Muscle of back (tissue), 11 donors: ENCODE data around the gene VSIG4. TPM values are rescaled to one million over a fixed set of nuclear protein-coding genes. Genes with fewer than 3 reads are reported as not detected.

ENCODE experiments used
- DNase-seq, 3 donors: peaks; one replicate each; pipeline versions ENCODE4 v3.0.0 to v3.0.0-alpha.2; 2013
- polyA plus RNA-seq, 10 donors: library from polyadenylated mRNA; unstranded; fragments of 120-200 nt; gene quantifications; one replicate each; pipeline ENCODE4 v1.2.1, GENCODE V29; 2013; ENCODE audit not compliant: insufficient read length in 10 of 10

The VSIG4 gene
- polyA plus RNA-seq, 10 donors: 11.3 to 22.3 (median 14.9) TPM

DNA sequence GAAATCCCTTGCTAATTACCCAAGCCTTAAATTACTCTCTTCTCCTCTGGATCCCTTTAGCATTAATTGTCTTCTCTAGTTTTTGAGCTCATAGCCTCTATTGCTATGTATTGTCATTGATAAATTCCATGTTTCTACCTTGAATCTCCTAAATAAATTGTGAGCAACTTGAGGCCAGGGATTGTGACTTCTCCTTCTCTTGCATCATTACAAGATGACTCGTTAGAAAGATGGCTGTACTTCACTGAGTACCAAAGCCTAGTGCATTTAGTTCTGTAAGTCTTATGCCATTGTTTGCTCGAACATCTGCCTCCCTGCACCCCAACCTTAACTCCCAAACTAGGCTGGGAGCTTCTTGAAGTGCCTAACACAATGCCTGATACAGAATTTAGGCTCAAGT, 15.3 kb downstream of the VSIG4 start:
- no peak for DNase-seq

DNA sequence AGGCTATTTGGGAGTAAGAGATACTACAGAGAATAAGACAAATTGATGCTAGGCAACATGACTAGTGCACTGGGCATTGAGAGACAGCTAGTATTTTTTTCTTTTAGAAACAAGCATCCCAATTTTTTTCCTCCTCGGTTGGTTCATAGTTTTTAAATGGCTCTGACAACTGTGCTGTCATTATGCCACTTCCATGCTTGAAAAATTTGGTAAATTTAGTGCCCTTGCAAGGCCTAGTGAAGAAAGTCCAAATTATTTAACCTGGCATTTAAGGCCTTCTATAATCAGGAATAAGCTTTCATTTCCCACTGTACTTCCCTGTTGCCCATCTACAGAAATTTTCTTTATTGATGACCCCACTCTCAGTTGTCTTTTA, 15.8 kb downstream of the VSIG4 start:
- no peak for DNase-seq

DNA sequence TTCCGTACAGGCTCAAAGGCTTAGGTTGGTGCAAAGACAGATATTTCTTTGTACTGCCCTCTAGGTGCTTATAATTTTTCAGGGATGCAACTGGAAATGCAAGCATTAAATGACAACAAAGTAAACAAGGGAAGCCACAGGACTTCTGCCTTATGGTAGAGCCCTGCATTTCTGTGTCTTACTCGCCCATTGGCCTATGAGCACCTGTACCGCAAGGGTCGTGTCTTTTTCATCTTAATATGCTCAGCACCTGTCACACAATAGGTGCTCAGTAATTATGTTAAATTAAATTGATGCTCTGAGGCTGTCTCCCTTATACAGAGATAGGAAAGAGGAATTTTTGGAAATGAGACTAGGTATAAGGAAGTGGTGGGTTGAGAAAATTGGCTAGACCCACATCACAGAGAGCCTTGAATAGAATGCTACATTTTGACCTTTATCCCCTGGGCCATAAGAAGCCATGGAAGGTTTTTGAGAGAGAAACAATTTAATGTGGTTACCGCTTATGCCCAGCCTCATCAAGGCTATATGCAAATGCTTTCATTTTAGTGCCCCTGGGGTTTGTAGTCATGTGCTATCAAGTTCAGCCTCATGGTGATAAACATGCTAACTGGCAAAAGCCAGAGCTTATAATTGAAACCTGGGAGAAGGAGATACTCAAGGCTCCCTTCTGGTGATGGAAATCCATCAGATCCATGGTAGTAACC, 16.3 kb downstream of the VSIG4 start:
- no peak for DNase-seq

DNA sequence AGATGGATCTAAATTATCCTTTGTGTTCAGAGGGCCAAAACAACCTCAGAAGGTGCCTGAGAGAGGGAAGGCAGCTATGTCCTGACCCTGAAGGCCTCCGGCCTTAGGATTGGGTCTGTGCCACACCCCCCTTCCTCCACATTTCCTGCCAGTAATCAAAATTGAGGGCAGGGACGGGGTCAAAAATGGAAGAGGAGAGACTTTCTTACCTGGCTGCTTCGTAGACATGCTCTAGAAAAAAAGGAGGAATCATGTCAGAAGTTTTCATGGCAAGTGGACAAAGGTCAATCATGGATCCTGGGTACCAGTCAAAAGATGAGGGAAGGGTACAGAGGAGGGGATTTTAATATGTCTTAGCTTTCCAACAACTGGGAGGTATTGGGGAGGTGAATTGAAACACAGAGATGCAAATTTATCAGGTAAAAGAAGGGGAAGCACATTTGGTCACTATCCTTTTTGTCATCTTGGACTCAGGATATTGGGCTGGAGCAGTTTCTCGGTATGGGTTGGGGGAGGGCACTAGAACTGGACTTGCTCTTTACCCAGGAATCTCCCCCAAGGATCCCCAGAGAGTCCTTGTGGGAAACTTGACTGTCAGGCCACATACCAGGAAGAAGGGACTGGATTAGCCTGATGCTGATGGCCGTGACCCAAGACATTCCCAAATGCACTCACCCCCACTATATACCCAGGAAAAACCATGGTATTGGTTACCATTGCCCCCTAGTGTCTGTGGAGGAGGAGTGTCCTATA, 17.1 kb downstream of the VSIG4 start:
- no peak for DNase-seq

DNA sequence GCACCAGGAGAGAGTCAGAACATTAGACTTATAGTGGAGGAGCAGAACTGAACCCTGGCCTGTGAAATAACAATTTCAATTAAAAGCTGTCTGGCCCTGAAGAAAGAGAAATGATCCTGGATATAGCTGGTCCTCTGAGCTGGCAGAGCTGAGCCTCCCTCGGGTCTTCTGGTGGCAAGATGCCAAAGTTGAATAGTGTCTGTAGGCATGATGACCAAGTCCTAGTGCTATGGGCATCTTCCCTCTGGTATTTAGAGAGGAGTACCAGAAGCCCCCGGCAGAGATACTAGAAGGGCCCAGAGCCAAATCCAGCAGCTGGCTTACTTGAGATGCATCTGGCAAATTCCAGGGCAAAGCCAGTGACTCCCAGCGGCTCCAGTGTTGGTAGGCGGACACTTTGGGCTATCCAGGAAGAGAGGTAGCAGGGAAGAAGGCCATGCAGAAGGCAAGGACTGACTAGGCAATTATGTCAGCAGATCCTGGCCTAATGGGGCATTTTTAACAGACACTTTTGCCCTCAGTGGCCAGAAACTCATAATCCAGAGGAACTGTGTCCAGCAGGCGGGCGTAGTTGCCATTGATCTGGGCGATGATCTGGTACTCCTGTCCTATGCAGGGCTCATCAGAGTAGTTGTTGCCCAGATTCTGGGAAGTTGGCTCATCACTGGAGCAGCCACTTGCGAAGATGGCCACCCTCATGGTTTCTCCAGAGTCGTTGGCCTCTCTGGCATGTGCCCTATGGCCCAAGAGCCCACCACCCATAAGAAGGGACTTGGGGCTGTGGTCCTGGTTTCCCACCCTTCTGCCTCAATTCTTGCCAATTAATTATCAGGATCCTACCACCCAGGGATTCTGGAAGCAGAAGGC, 17.9 kb downstream of the VSIG4 start:
- no peak for DNase-seq

DNA sequence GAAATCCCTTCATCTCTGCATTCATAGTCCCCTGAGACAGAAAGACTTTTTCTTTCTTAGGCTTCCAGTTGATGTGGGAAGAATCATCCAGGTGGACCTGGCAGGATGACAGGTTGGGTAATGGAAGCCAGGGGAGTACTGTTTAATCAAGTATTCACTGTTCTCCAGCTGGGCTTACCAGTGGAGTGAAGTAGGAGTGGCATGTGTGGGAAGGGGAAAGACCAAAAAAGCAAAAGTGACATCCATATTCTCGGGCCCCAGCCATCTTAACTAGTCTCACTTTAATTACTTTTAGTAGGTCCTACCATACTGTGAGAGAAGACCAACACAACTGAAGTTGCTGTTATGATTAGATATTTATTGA, 18.5 kb downstream of the VSIG4 start:
- DNase-seq: no peak

DNA sequence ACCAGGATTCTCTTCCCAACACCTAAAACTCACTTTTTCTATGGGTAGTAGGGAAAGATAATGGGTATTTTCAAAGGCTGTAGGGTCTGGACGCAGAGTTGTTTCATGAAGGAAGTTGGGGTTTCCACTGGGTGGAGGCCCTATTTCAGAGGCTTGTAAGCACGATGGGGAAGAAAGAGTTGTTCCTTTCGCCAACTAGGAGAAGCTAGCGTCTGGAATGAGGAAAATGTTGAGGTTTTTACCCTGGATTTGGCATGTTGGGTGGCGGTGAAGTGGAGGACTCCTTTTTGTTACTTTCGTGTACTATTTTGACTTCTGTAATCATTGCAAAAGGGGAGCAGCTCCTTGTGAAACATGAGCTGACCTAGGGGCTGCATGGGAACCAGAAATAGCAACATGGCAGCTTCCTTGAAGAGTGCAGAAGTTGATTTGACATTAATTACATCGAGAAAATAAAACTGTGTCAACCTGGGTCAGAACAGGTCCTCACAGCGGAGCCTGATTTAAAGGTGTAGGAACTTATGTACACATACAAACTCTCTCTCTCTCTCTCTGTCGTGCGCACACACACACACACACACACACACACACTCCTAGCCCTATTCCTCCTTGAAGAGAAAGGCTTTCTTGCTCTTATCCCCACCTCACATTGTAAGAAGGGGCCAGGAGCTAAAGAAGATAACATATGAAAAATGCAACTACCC, 19.1 kb downstream of the VSIG4 start:
- no peak for DNase-seq

DNA sequence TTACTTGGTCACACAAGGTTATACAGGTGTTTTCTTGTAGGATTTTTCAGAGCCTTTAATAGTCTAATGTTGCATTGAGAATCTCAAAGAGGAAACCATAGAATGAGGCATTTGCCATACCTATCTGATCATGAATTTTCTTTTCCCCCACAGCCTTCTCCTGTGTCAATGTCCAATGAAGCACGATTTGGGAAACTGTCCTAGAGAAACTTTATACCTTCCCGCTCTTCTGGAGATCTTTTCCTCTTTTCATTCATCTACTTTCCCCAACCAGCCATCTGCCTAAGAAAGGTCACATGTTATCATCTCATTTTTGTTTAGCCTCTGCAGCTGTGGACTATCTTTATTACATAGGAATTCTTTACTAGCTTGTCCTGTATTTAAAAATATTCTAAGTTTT, 19.9 kb downstream of the VSIG4 start:
- no peak for DNase-seq

DNA sequence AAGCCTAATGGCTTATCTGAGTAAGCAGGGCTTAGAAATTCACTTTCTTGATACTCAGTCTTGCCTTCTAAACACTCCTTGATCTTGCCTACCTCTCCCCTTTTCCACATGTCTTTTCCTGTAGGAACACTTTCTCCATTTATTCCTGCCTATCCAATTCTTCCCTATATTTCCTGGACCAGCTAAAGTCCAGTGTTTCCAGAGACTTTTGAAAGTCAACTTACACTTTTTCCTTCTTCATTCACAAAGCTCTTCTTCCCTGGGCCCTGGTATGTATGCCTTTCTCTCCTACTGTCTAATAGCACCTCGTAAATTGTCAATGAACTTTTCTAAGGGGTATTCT, 20.6 kb downstream of the VSIG4 start:
- DNase-seq: no peak

DNA sequence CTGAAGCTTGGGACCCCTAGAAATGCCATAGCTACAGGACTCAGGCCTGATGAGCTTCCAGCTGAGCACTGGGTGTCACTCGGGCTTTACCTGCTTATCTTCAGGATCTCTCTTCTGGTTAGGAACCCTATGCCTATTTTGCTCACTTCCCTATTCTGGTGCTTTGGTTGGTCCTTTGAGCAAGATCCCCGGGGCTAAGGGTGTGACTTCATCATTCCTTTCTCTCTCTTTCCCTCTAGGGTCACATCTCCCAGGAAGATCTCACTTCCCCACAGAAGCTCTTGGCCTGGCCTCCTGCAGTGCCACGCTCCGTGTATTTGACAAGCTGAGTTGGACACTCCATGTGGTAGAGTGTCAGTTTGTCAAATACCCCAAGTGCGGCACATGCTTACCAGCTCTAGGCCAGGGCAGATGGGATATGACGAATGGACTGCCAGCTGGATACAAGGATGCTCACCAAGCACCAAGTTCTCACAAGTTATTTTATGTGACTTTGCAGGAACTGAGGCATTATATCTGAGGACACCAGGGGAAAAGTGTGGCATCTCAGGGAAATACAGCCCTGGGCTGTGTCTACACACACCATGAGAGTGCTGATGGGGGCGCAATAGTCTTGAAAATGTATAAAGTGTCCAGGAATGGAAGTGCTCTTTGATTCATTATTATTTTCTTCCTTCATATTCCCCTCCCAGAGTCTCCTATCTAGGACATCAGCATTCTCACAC, 21.1 kb downstream of the VSIG4 start:
- DNase-seq: no peak

DNA sequence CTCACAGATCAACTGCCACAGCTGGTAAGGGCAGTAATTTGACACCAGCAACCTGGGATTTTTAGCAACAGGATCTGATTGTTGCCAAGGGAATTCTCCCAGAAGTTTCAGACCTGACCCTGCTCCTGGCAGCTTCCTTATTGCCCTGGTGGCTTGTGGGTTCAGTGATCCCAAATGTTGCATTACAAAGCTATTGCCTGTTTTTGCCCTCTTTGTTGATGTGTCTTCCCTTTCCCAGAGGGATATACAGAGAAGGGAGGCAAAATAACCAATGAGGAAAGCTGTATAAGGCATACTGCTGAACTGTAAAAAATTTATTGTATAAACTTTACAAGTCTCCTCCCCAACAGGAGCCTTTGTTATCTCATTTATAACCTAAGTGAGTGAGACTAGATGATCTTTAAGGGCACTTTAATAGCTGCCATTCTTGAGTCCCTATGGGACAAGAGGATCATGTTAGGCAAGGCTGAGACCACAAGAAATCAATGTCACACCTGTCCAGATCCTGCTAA, 22.2 kb downstream of the VSIG4 start:
- no peak for DNase-seq

DNA sequence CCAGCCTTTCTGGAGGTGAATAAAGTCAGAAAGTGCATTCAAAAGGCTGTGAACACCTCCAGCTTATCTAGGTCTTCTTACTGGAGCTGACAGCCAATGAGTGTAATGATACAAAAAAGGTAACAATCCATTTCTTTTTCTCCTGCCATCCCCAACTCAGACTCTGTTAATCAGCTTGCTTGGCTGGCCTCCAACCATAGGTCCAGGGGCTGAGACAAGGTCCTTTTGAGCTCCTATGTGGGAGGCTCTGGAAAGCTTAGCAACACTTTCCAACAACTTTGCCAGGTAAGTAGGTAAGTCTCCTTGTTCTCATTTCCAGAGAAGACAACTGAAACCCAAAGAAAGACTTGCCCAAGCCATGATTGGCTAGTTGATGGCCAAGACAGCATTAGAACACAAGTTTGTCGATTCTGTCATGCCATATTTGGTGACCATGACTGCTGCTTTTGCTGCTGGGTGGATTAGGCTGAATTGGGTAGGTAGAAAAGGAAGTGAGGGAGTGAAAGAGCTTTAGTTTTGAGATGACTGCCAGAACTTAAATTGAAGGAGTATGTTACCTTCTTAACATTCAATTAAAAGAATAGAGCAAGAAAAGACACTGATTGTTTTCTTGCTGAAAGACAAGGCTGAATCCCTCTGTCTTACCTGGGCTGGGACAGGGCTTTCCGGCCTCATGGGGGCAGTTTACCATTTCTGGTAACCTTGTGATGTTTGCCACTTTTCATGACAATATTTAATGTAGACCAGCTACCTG, 22.8 kb downstream of the VSIG4 start:
- no peak for DNase-seq

DNA sequence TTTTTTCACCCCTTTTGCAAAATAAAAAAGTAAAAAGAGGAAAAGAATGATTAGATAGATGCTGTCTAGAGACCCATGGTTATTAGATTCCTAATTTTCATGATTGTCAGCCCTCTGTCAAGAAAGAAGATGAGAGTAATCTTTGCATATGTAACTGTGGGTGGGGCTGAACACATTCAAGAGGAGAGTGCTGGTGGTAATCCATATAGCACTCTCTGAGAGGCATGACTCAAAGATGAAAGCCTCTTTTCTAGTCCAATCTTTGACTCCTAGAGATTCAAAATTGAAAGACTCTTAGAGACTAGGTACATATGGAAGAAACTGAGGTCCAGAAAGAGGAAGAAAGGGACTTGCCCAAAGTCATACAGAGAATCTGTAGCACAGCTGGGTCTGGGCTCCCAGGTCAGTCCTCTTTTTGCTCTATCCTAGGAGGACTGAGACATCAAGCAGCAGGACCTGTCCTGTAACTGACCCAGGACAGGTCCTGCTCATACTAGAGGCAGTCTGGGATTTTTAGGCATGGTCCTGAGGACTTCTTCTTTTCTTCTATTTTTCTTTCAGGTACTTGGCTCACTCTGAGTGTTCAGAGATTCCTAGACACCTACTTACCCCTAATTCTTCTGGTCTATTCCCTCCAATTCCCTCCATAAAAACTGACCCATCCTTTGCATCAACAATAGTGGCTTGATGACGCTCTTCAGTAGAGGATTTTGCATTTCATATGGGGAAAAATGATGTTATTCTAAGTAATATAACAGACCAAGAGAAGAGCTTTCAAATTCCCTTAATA, 23.8 kb downstream of the VSIG4 start:
- no peak for DNase-seq

DNA sequence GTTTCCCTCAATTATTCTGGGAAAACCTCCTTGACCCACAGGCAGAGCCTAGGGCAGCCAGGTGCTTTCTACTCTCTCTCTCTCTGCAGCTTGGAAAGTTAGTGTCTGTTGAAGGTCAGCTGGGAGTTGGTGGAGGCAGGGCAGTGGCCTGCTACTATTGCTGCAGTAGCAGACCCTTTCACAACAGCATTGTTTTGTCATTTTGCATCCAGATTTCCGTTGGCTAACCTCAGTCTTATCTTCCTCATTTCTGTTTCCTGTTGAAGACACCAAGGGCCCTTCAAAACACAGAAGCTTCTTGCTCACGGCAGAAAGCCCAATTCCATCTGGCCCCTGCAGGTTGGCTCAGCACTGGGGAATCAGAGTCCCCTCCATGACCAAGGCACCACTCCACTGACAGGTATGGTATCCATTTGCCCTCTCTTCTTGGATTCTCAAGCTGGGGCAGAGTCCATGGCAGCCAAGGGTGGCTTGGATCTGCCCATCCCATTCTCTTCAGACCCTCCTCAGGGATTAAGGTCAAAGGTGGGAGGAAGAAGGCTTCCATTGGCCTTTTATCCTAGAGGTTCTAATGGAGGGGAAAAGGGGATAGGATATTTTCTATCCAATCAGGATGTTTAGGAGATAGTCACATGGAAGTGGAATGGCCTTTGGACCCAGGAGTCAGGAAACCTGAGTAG, 24.6 kb downstream of the VSIG4 start:
- no peak for DNase-seq

DNA sequence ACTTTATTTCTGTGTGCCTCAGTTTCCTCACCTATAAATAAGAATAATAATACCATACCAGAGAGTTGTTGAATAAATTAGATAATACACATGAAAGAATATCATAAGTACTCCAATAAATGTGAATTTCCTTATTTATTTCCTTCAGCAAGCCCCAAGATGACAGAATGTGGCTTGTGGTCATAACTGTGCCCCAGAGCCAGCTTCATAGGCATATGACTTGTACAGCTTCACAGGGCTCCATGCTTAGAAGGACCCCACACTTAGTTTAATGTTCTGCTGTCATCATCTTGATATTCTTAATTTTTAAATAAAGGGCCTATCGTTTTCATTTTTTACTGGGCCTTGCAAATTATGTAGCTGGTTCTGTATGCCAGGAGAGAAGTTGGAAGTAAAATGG, 25.3 kb downstream of the VSIG4 start:
- DNase-seq: no peak

DNA sequence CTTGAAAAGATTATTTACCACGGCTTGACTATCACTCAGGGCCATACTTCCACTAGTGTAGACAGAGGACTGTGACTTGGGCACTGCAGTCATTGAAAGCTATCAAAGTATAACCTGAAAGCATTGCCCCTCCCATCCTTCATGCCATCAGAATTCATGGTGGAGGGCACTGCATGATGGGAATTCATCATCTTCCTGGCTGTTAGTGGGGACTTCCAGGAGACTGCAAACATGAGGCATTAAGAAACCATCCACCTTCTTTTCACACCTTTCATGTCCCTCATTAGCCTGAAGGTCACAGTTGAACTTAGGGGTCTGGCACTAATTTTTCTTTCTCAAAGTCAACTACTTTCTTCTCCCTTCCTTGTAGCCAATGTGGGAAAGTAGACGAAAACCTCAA, 25.8 kb downstream of the VSIG4 start:
- no peak for DNase-seq

DNA sequence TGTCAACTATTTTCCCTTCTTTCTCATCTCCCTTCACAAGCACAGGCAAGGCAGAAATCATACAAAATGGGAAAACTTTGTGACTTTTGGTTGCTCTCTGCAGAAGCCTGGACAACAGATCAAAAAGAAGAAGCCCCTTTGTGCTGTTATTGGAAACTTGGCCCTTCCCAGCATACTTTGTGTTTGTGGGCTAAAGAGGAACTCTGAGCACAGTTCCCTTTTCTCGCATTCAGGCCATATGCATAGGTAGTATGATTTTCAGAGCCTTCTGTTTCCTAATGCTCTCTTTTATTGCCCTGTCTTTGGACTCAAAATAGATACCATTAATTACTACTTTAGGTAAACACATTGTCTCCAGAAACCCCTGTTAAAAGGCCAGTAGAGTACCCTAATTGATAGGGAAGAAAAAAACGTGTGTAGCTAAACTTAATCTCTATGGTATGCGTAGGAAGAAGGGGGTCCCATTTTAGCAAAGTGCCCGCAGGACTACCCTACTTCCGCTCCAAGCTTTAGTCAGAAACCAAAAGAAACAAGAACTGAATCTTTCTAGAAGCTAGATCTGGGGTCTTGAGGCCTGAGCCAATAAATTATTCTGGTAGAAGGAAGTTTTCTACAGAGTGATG, 26.6 kb downstream of the VSIG4 start:
- DNase-seq: no peak

DNA sequence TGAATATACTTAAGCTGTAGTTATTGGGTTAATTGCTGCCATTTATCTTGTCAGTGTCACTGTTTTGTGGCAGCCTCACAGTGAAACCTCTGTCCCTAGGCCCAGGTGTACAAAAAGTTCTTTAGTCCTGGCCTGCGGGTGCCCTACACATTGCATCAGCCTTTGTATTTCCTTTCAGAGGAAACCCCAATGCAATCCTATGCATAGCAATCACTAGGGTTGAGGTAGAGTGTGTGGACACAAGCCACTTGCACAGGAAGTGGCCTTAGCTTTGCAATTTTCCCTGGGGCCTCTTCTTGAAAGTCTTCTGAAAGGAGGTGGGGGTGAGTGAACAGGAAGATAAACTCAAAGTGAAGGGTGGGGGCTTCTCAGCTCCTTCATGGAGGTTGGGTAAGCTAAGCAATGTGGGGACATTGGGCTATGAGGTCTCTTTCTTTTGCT, 27.8 kb downstream of the VSIG4 start:
- no peak for DNase-seq
